Panc1 (cell line): ENCODE results near the gene DBNDD2. TPM values are rescaled to one million over a fixed set of nuclear protein-coding genes. Genes with fewer than 3 reads are reported as not detected.
A peak's percentile ranks its signal among the peaks of the same experiment; 100 is the strongest.

Source experiments
- ATAC-seq: fragments of 200-7000 bp; cut with Tn5 transposase; 2 replicates; pipeline ENCODE4 v1.9.1; 2020; ENCODE audit warnings: mild to moderate bottlenecking, moderate library complexity
- BruUV-seq: library from RNA; stranded (reverse); fragments of 400-500 nt; replicated peaks from 2 replicates; lab custom pipeline; 2021; lab: Mats Ljungman, UMichigan
- CTCF ChIA-PET: fragments of 300-600 bp; sonication (Branson Sonifier 250); formaldehyde crosslinking; loops from one replicate; lab custom pipeline; 2022; ENCODE audit warnings: antibody characterized with exemption; lab: Charles Lee
- POLR2A ChIA-PET: fragments of 300-600 bp; sonication (Branson Sonifier 250); formaldehyde crosslinking; loops from one replicate; lab custom pipeline; 2022; ENCODE audit warnings: antibody characterized with exemption; lab: Charles Lee
- DNase-seq: peaks from one replicate; pipeline ENCODE4 v3.0.0-alpha.2; 2010; ENCODE audit warnings: low read depth, low spot score
- H3K27ac ChIP-seq: 2 replicates; pipeline ENCODE4 v1.5.1; 2011; ENCODE audit warnings: mild to moderate bottlenecking, low read length, inconsistent platforms
- H3K27me3 ChIP-seq: fragments of 200-500 bp; sonication (Bioruptor generic); 2 replicates; pipeline ENCODE4 v1.6.0; 2014; ENCODE audit warnings: low read length, inconsistent platforms; ENCODE audit not compliant: control insufficient read depth, insufficient read depth
- H3K36me3 ChIP-seq: fragments of 200-500 bp; sonication (Bioruptor generic); 2 replicates; pipeline ENCODE4 v1.5.1; 2014; ENCODE audit warnings: inconsistent platforms, mild to moderate bottlenecking, low read length, moderate library complexity; ENCODE audit not compliant: control insufficient read depth, insufficient read depth
- H3K4me1 ChIP-seq: 2 replicates; pipeline ENCODE4 v1.5.1; 2011; ENCODE audit warnings: inconsistent platforms, mild to moderate bottlenecking, low read length, moderate library complexity; ENCODE audit not compliant: control insufficient read depth, insufficient read depth
- H3K4me3 ChIP-seq, 2 experiments: 2 replicates each; pipeline ENCODE4 v1.5.1; 2011 to 2012; ENCODE audit warnings: low read depth in 2 of 2, low read length in 2 of 2, mild to moderate bottlenecking in 2 of 2, inconsistent platforms in 1 of 2, moderate library complexity in 1 of 2
- H3K9me3 ChIP-seq: fragments of 200-500 bp; sonication (Bioruptor generic); 2 replicates; pipeline ENCODE4 v1.5.1; 2014; ENCODE audit warnings: low read depth, mild to moderate bottlenecking, inconsistent platforms, low read length, moderate library complexity; ENCODE audit not compliant: control insufficient read depth, insufficient read depth
- POLR2AphosphoS5 ChIP-seq: IDR thresholded peaks from 2 replicates; pipeline ENCODE4 v1.6.1; 2012; ENCODE audit warnings: mild to moderate bottlenecking, low read depth, low read length, moderate library complexity
- SIN3A ChIP-seq: IDR thresholded peaks from 2 replicates; pipeline ENCODE4 v1.6.1; 2012; ENCODE audit warnings: low read depth, mild to moderate bottlenecking, low read length, moderate library complexity, borderline replicate concordance; ENCODE audit not compliant: insufficient read depth
- TCF7L2 ChIP-seq: IDR thresholded peaks from 2 replicates; pipeline ENCODE4 v1.6.1; 2011; ENCODE audit warnings: mild to moderate bottlenecking, low read depth, low read length, inconsistent platforms
- in situ Hi-C: cut with HindIII; loops from 2 replicates; pipeline ENCODE4 v1.10.0; 2016; ENCODE audit warnings: low sequenced_read_pairs, low pct_unique_long_range_greater_than_20kb
- intact Hi-C: fragments of 100-400 bp; cut with micrococcal nuclease; formaldehyde crosslinking; loops from one replicate; pipeline ENCODE4 v1.10.0; 2022; ENCODE audit not compliant: unreplicated experiment
- total RNA-seq: library from RNA; stranded (reverse); gene quantifications from one replicate; pipeline ENCODE4 v1.2.1, GENCODE V29; 2021; ENCODE audit not compliant: unreplicated experiment
- TF ChIP-seq, protein P1 (sequence below), 2 experiments: IDR thresholded peaks; 2 replicates each; pipeline ENCODE4 v1.6.1; 2011 to 2012; ENCODE audit warnings: low read depth in 2 of 2, control low read depth in 1 of 2, low read length in 1 of 2, mild to moderate bottlenecking in 1 of 2, moderate library complexity in 1 of 2; ENCODE audit not compliant: insufficient read depth in 1 of 2
- TF ChIP-seq, protein P2 (sequence below): fragments of 450-650 bp; IDR thresholded peaks from 2 replicates; pipeline ENCODE4 v1.5.1; 2017; ENCODE audit warnings: mild to moderate bottlenecking

Gene DBNDD2
- total RNA-seq, 1 experiment from 2014 or later = 55.4 TPM

DNA sequence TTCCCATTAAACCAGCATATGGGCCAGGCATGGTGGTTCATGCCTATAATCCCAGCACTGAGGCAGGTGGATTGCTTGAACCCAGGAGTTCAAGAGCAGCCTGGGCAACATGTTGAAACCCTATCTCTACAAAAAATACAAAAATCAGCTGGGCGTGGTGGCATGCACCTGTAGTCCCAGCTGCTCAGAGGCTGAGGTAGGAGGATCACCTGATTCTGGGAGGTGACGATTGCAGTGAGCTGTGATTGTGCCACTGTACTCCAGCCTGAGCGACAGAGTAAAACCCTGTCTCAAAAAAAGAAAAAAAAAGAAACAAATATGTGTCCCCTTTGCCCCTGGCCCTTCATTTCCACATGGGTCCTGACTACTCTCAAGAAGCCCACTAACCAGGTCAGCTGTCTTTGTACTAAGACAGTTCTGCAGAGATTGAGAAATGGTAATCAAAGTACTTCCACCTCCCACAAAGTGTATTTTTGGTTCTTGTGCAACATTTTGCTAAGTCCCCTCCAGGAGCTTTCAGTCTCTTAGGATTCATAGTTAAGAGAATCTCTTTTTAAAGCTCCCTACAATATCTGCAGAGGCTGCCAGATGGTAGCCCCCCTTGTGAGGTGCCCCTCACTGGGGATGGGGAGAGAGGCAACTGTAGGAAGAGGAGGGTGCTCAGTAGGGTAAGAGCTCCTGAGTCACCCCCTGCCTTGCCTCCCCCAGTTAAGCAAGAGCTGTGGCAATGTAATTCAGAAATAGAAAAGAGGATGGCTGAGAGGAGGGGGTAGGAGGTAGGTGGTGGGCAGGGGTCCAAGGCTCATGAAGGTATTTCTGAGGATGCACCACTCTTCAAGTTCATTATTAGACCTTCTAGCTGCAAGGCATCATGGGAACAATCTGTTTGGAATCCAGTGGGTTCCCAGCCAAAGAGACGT lies 44.9 kb downstream of the DBNDD2 start:
- Histone ChIP-seq H3K4me1 (no peaks in the 10 kb centered on the region), H3K9me3 (no peaks in the 10 kb centered on the region), H3K4me3 (no peak overlapping the region), H3K36me3 (no peaks in the 10 kb centered on the region), H3K27me3 (no peaks in the 10 kb centered on the region), H3K27ac (no peak overlapping the region)
- ATAC-seq (no peak), DNase-seq (no peak)
- in situ Hi-C loops = no loop called here
- intact Hi-C loops = loop anchor here (10.0 kb wide), 1 partner anchor 322 kb away; no protein-coding TSS in a partner anchor
- BruUV-seq = no TSS peak
- ChIA-PET CTCF (interaction anchor here (1.0 kb wide), 1 partner anchor 80 kb away, joined by 3 read pairs; no protein-coding TSS in a partner anchor), POLR2A (no interaction called here)
- no peak for TF ChIP-seq POLR2AphosphoS5
- TF ChIP-seq, protein P1, sequence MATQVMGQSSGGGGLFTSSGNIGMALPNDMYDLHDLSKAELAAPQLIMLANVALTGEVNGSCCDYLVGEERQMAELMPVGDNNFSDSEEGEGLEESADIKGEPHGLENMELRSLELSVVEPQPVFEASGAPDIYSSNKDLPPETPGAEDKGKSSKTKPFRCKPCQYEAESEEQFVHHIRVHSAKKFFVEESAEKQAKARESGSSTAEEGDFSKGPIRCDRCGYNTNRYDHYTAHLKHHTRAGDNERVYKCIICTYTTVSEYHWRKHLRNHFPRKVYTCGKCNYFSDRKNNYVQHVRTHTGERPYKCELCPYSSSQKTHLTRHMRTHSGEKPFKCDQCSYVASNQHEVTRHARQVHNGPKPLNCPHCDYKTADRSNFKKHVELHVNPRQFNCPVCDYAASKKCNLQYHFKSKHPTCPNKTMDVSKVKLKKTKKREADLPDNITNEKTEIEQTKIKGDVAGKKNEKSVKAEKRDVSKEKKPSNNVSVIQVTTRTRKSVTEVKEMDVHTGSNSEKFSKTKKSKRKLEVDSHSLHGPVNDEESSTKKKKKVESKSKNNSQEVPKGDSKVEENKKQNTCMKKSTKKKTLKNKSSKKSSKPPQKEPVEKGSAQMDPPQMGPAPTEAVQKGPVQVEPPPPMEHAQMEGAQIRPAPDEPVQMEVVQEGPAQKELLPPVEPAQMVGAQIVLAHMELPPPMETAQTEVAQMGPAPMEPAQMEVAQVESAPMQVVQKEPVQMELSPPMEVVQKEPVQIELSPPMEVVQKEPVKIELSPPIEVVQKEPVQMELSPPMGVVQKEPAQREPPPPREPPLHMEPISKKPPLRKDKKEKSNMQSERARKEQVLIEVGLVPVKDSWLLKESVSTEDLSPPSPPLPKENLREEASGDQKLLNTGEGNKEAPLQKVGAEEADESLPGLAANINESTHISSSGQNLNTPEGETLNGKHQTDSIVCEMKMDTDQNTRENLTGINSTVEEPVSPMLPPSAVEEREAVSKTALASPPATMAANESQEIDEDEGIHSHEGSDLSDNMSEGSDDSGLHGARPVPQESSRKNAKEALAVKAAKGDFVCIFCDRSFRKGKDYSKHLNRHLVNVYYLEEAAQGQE (IDR thresholded peaks at IDR 0.05; ENCODE audit: insufficient read depth in 1 of 2, low read depth in 2 of 2, low read length in 1 of 2) = no peak
- TF ChIP-seq, protein P2, sequence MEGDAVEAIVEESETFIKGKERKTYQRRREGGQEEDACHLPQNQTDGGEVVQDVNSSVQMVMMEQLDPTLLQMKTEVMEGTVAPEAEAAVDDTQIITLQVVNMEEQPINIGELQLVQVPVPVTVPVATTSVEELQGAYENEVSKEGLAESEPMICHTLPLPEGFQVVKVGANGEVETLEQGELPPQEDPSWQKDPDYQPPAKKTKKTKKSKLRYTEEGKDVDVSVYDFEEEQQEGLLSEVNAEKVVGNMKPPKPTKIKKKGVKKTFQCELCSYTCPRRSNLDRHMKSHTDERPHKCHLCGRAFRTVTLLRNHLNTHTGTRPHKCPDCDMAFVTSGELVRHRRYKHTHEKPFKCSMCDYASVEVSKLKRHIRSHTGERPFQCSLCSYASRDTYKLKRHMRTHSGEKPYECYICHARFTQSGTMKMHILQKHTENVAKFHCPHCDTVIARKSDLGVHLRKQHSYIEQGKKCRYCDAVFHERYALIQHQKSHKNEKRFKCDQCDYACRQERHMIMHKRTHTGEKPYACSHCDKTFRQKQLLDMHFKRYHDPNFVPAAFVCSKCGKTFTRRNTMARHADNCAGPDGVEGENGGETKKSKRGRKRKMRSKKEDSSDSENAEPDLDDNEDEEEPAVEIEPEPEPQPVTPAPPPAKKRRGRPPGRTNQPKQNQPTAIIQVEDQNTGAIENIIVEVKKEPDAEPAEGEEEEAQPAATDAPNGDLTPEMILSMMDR = no peak
- no peak for TF ChIP-seq SIN3A
- TF ChIP-seq TCF7L2 = no peak

DNA sequence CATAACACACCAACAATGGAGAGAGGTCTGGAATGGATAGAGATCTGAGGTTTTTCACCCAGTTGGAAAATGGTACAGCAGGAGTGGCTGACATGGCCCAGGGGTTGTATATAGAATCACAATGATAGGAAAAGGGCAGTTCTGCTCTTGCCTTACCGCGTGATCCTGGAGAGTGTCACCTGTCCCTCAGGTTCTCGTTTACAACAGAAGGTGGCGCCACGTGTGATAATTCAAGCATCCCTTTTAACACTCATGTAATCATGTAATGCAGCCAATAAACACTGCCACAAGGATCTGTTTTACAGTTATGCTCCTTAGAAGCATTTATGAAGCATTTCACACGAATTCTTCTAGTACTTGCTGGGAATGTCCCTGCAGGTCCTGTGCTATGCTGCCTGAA lies 48.5 kb downstream of the DBNDD2 start:
- no peak for DNase-seq
- intact Hi-C loops = loop anchor here (10.0 kb wide), 1 partner anchor 318 kb away; no protein-coding TSS in a partner anchor

More for the DNA sequence above, 48.5 kb downstream of the DBNDD2 start:
- ChIA-PET POLR2A (no interaction called here), CTCF (no interaction called here)
- peak; percentile 71; the same call in 1 of the 2 replicates for ATAC-seq
- Histone ChIP-seq H3K9me3 (no peaks in the 10 kb centered on the region), H3K4me3 (no peak overlapping the region), H3K4me1 (no peaks in the 10 kb centered on the region), H3K27me3 (peaks cover 5% of the 10 kb centered on the region; the same call in 1 of the 2 replicates), H3K36me3 (no peaks in the 10 kb centered on the region), H3K27ac (no peak overlapping the region)
- BruUV-seq = no TSS peak
- TF ChIP-seq SIN3A = no peak
- TF ChIP-seq POLR2AphosphoS5 = no peak
- TF ChIP-seq, protein P1 (IDR thresholded peaks at IDR 0.05; ENCODE audit: insufficient read depth in 1 of 2, low read depth in 2 of 2, low read length in 1 of 2) = no peak
- TF ChIP-seq, protein P2 = peak; percentile 61
- TF ChIP-seq TCF7L2 = no peak
- in situ Hi-C loops = no loop called here
